Inflammatory macrophage treated with lipopolysaccharide for 4 hours (primary cell): ENCODE data around the gene EEF1A1.
"Not testable (repeated sequence)": the region's sequence is repeated elsewhere in the genome, so short reads cannot be mapped to it uniquely, and the experiment has no call there.

Experiments
- DNase-seq: peaks from one replicate; pipeline ENCODE4 v3.0.0-alpha.2; 2020

Gene EEF1A1

GRCh38 chr6:73537677-73538076 is 16.8 kb upstream of the EEF1A1 start:
- peak; percentile 25 for DNase-seq

- no peak for DNase-seq
Measured at GRCh38 chr6:73534628-73535027, 13.8 kb upstream of the EEF1A1 start.

GRCh38 chr6:73532293-73532692 is 11.5 kb upstream of the EEF1A1 start:
- peak; percentile 42 for DNase-seq

- DNase-seq: no peak
Measured at GRCh38 chr6:73528897-73529296, 8.1 kb upstream of the EEF1A1 start.

GRCh38 chr6:73525546-73526330 is 4.9 kb upstream of the EEF1A1 start:
- DNase-seq: no peak

GRCh38 chr6:73523434-73524123 is 2.7 kb upstream of the EEF1A1 start:
- peak; percentile 70 for DNase-seq

GRCh38 chr6:73521351-73521985 is 636 bp upstream of the EEF1A1 start:
- no peak for DNase-seq

- peak; percentile 93 for DNase-seq
Measured at GRCh38 chr6:73519926-73520687, 725 bp downstream of the EEF1A1 start.

- DNase-seq: not testable (repeated sequence)
Measured at GRCh38 chr6:73518982-73519881, 1.6 kb downstream of the EEF1A1 start.

GRCh38 chr6:73518100-73518981 is 2.5 kb downstream of the EEF1A1 start:
- not testable (repeated sequence) for DNase-seq

GRCh38 chr6:73516514-73517489 is 4.0 kb downstream of the EEF1A1 start:
- DNase-seq: peak; percentile 43

- peak; percentile 53 for DNase-seq
Measured at GRCh38 chr6:73515204-73515655, 5.6 kb downstream of the EEF1A1 start.

- no peak for DNase-seq
Measured at GRCh38 chr6:73514746-73515110, 6.1 kb downstream of the EEF1A1 start.

- DNase-seq: no peak
Measured at GRCh38 chr6:73513496-73513854, 7.4 kb downstream of the EEF1A1 start.

GRCh38 chr6:73511796-73512195 is 9.0 kb downstream of the EEF1A1 start:
- peak; percentile 24 for DNase-seq

GRCh38 chr6:73509851-73510250 is 11.0 kb downstream of the EEF1A1 start:
- DNase-seq: no peak

GRCh38 chr6:73508776-73509175 is 12.1 kb downstream of the EEF1A1 start:
- no peak for DNase-seq

- DNase-seq: peak; percentile 72
Measured at GRCh38 chr6:73506246-73506645, 14.6 kb downstream of the EEF1A1 start.

GRCh38 chr6:73505705-73506104 is 15.1 kb downstream of the EEF1A1 start:
- not testable (repeated sequence) for DNase-seq

- DNase-seq: no peak
Measured at GRCh38 chr6:73505142-73505541, 15.7 kb downstream of the EEF1A1 start.
